A673 (cell line): ENCODE data around the gene NKAPL. TPM values are rescaled to one million over a fixed set of nuclear protein-coding genes. Genes with fewer than 3 reads are reported as not detected.

Experiments used
- BruUV-seq: library from RNA; stranded (reverse); fragments of 400-500 nt; replicated peaks from 2 replicates; lab custom pipeline; 2021; lab: Mats Ljungman, UMichigan
- CTCF ChIA-PET: fragments of 300-600 bp; sonication (Branson Sonifier 250); formaldehyde crosslinking; loops from one replicate; lab custom pipeline; 2022; ENCODE audit warnings: antibody characterized with exemption; lab: Charles Lee
- POLR2A ChIA-PET: fragments of 300-600 bp; sonication (Branson Sonifier 250); formaldehyde crosslinking; loops from one replicate; lab custom pipeline; 2022; ENCODE audit warnings: antibody characterized with exemption; ENCODE audit not compliant: low non-redundant PET; lab: Charles Lee
- DNase-seq: peaks from one replicate; pipeline ENCODE4 v3.0.0-alpha.2; 2015; ENCODE audit warnings: low spot score
- H3K27ac ChIP-seq: fragments of 200-600 bp; sonication (generic); 2 replicates; pipeline ENCODE4 v1.5.1; 2016; ENCODE audit warnings: mixed run types, low read depth, mild to moderate bottlenecking, mixed read lengths, antibody characterized with exemption, low read length; ENCODE audit not compliant: poor library complexity, severe bottlenecking
- H3K27me3 ChIP-seq: fragments of 200-600 bp; sonication (generic); replicated peaks from 2 replicates; pipeline ENCODE4 v1.6.1; 2017; ENCODE audit warnings: mixed run types, low read depth, mild to moderate bottlenecking, mixed read lengths, antibody characterized with exemption, low read length; ENCODE audit not compliant: insufficient read depth, poor library complexity
- H3K36me3 ChIP-seq: fragments of 200-600 bp; sonication (generic); 2 replicates; pipeline ENCODE4 v1.6.1; 2016; ENCODE audit warnings: mixed run types, mild to moderate bottlenecking, mixed read lengths, antibody characterized with exemption, low read length; ENCODE audit not compliant: insufficient read depth, poor library complexity, severe bottlenecking
- H3K4me1 ChIP-seq: fragments of 200-600 bp; sonication (generic); 2 replicates; pipeline ENCODE4 v1.6.1; 2017; ENCODE audit warnings: mixed run types, mild to moderate bottlenecking, mixed read lengths, antibody characterized with exemption, low read length; ENCODE audit not compliant: insufficient read depth, poor library complexity, severe bottlenecking
- H3K4me3 ChIP-seq: fragments of 200-600 bp; sonication (generic); 2 replicates; pipeline ENCODE4 v1.5.1; 2016; ENCODE audit warnings: low read depth, mixed run types, mild to moderate bottlenecking, mixed read lengths, low read length; ENCODE audit not compliant: poor library complexity, severe bottlenecking
- H3K9me3 ChIP-seq: fragments of 200-600 bp; sonication (generic); 2 replicates; pipeline ENCODE4 v1.6.1; 2016; ENCODE audit warnings: mixed run types, low read depth, mild to moderate bottlenecking, mixed read lengths, antibody characterized with exemption, low read length; ENCODE audit not compliant: poor library complexity, severe bottlenecking
- EZH2 ChIP-seq: fragments of 200-600 bp; sonication (generic); IDR thresholded peaks from 2 replicates; pipeline ENCODE4 v1.6.1; 2017; ENCODE audit warnings: borderline replicate concordance, low read depth, mild to moderate bottlenecking, mixed read lengths, antibody characterized with exemption, low read length; ENCODE audit not compliant: poor library complexity, severe bottlenecking
- intact Hi-C: fragments of 100-400 bp; cut with micrococcal nuclease; formaldehyde crosslinking; loops from one replicate; pipeline ENCODE4 v1.10.0; 2022; ENCODE audit not compliant: unreplicated experiment
- total RNA-seq: library from RNA; stranded (reverse); gene quantifications from 2 replicates; pipeline ENCODE4 v1.2.3, GENCODE V29; 2021
- TF ChIP-seq, protein P1 (sequence below): fragments of 300-800, 200-600 bp; sonication (generic); conservative IDR thresholded peaks from 2 replicates; pipeline ENCODE4 v1.5.1; 2017; ENCODE audit warnings: low read depth, mild to moderate bottlenecking, antibody characterized with exemption, low read length, moderate library complexity, mixed read lengths

Gene NKAPL
- total RNA-seq, 1 experiment from 2014 or later = not detected

DNA sequence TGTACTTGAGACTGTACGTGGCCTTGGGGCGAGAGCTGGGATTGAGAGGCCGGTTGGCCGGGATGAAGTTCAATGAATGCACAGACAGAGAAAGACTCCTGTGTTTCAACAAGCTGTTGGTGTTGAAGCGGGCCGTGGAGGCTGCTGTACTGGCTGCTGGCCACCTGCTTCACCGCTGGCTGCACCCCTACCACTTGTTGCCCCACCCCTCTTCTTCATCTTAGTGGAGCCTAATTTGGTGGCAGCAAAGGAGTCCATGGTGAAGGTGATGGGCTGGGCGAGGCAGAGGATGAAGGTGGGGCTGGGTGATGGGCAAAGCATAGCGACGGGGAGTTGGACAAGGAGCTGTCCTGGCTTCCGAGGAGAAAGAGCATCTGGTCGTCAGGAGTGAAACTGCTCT lies 41.2 kb upstream of the NKAPL start:
- BruUV-seq = no TSS peak
- intact Hi-C loops = no loop called here
- H3K9me3 ChIP-seq = no peaks in the 10 kb centered on the region
- CTCF ChIA-PET = interaction anchor here (0.7 kb wide), 1 partner anchor 600 kb away, joined by 3 read pairs; no protein-coding TSS in a partner anchor
- no peak overlapping the region for H3K27ac ChIP-seq
- TF ChIP-seq, protein P1, sequence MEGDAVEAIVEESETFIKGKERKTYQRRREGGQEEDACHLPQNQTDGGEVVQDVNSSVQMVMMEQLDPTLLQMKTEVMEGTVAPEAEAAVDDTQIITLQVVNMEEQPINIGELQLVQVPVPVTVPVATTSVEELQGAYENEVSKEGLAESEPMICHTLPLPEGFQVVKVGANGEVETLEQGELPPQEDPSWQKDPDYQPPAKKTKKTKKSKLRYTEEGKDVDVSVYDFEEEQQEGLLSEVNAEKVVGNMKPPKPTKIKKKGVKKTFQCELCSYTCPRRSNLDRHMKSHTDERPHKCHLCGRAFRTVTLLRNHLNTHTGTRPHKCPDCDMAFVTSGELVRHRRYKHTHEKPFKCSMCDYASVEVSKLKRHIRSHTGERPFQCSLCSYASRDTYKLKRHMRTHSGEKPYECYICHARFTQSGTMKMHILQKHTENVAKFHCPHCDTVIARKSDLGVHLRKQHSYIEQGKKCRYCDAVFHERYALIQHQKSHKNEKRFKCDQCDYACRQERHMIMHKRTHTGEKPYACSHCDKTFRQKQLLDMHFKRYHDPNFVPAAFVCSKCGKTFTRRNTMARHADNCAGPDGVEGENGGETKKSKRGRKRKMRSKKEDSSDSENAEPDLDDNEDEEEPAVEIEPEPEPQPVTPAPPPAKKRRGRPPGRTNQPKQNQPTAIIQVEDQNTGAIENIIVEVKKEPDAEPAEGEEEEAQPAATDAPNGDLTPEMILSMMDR = no peak
- no peak for TF ChIP-seq EZH2
- H3K4me3 ChIP-seq = no peak overlapping the region
- DNase-seq = no peak
- no peaks in the 10 kb centered on the region for H3K4me1 ChIP-seq
- no peaks in the 10 kb centered on the region for H3K27me3 ChIP-seq
- POLR2A ChIA-PET = no interaction called here
- no peaks in the 10 kb centered on the region for H3K36me3 ChIP-seq

DNA sequence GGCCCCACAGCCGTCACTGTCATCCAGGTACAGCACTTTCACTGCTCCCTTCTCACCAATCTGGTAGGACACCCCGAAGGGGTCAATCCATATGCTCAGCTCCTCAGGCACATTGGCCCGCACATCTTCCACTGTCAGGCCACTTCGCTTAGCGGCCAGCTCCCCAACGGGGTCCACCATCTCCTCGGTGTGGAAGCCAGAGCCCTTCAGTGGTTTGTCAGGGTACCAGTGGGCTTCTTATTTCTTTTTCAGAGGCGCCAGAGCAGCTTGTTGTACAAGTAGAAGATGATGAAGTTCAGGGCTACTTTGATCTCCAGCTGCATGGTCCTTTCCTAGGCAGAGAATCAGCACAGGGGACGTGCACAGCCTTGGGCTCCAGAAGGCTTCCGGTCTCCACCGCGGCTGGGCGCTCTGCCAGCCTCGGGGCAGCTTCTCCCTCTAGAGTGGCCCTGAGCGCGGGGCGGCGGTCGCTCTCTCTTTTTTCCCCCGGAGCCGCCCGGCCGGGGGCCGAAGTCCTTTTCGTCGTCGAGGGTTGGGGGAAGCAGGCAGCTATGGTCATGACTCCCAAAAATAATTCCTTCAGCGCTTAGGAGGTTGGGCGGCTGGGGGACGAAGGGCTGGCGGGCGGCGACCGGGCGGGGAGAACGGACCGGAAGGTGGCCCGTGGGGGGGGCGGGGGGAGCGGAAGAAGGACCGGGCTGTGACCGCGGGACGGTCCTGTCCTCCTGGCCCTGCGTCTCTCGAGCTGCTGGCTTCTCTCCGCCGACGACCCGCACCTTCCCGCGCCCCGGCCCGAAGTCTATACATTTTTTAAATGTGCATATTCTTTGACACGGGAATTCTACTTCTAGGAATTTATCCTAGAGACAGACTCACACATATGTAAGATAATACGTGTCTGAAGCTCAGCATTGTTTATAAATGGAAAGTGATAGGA lies 40.5 kb upstream of the NKAPL start:
- H3K27ac ChIP-seq = peak overlapping the region; percentile 36
- H3K9me3 ChIP-seq = no peaks in the 10 kb centered on the region
- intact Hi-C loops = no loop called here
- TSS peak; percentile 65 for BruUV-seq
- peak overlapping the region; percentile 52 for H3K4me3 ChIP-seq
- POLR2A ChIA-PET = interaction anchor here (0.7 kb wide), 1 partner anchor 382 kb away, joined by 3 read pairs; no protein-coding TSS in a partner anchor
- H3K36me3 ChIP-seq = no peaks in the 10 kb centered on the region
- DNase-seq = peak; percentile 75
- no peaks in the 10 kb centered on the region for H3K4me1 ChIP-seq
- CTCF ChIA-PET = interaction anchor here (0.7 kb wide), 1 partner anchor 601 kb away, joined by 3 read pairs; no protein-coding TSS in a partner anchor
- TF ChIP-seq, protein P1 = no peak
- no peak for TF ChIP-seq EZH2
- no peaks in the 10 kb centered on the region for H3K27me3 ChIP-seq

DNA sequence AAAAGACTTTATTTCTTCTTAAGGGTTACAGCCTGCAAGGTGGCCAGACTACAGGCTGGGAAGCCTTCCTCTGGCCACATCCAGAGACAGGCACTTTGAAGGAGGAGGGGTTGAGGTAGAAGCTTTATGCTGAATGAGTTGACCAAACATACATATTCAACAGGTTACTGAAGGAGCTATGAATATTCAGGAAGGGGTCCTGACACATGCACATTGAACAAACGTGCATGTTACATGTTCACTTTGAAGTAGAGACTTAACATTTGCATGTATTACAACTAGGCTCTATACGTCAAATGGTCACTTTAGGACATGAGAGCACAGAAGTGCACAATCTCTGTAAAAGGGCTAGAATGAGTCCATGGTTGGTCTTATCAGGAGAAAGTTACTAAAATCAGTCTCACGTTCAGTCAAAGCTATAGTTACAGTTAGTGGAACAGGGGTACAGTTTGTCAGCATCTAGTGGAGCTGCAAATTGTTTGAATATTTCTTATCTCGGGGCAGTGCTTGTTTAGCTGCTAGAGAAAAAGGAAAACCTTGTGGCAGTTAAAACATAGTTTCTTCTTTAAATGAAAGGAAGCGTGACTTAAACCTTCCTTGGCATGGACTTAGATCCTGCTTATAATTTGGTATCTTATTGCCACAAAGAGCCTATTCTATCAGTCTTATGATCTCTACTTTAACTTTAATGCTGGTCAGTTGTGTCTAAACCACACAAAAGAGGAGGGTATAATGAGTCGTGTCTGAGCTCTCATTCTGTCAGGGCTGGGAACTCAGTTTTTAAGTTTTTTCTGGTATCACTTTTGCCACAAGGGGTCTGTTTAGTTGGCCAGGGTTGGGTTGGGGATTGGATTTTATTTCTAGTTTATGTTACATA lies 38.6 kb upstream of the NKAPL start:
- BruUV-seq = no TSS peak
- H3K27me3 ChIP-seq = no peaks in the 10 kb centered on the region
- H3K4me3 ChIP-seq = no peak overlapping the region
- H3K36me3 ChIP-seq = no peaks in the 10 kb centered on the region
- POLR2A ChIA-PET = no interaction called here
- intact Hi-C loops = no loop called here
- H3K4me1 ChIP-seq = peaks cover 4% of the 10 kb centered on the region
- H3K9me3 ChIP-seq = no peaks in the 10 kb centered on the region
- H3K27ac ChIP-seq = no peak overlapping the region
- no peak for DNase-seq
- CTCF ChIA-PET = interaction anchor here (0.7 kb wide), 1 partner anchor 79 kb away, joined by 3 read pairs; the partner anchor contains the start of gene ZKSCAN8
- TF ChIP-seq, protein P1 = no peak
- TF ChIP-seq EZH2 = no peak
